ENCODE data around the gene XYLB.

XYLB gene

GRCh38 chr3:38457111-38458003 is 110.8 kb downstream of the XYLB start:
- no peak for DNase-seq

- DNase-seq, result no peak
These were observed 112.4 kb downstream of the XYLB start for GRCh38 chr3:38458796-38459498.

- no peak for DNase-seq
These were observed 113.0 kb downstream of the XYLB start for GRCh38 chr3:38459499-38460048.

- DNase-seq, result no peak
These were observed 114.0 kb downstream of the XYLB start for GRCh38 chr3:38460377-38461270.
